Naive thymus-derived CD4-positive, alpha-beta T cell (primary cell): ENCODE measurements around the gene ALDH3B2. TPM values are rescaled to one million over a fixed set of nuclear protein-coding genes. Genes with fewer than 3 reads are reported as not detected.

Experiments
- ATAC-seq: fragments of 150-1000 bp; cut with Tn5 transposase; 2 replicates; pipeline ENCODE4 v1.10.0; 2021; ENCODE audit warnings: mild to moderate bottlenecking, moderate library complexity
- CTCF ChIA-PET: fragments of 350-600 bp; sonication (Branson Sonifier 250); formaldehyde crosslinking; loops from one replicate; lab custom pipeline; 2021; ENCODE audit warnings: antibody characterized with exemption; lab: Charles Lee
- POLR2A ChIA-PET: fragments of 350-600 bp; sonication (Branson Sonifier 250); formaldehyde crosslinking; loops from one replicate; lab custom pipeline; 2021; ENCODE audit warnings: antibody characterized with exemption, inconsistent platforms; lab: Charles Lee
- DNase-seq, 9 donors: peaks; one replicate each; pipeline versions ENCODE4 v3.0.0 to v3.0.0-alpha.2; 2020 to 2022; ENCODE audit warnings: mixed read lengths in 1 of 9
- H3K27ac ChIP-seq: one replicate; pipeline ENCODE4 v1.7.0; 2013; ENCODE audit warnings: mild to moderate bottlenecking, low read depth, low read length, moderate library complexity
- H3K27me3 ChIP-seq, 2 donors: one replicate each; pipeline ENCODE4 v1.7.0; 2013; ENCODE audit warnings: low read length in 2 of 2, mild to moderate bottlenecking in 2 of 2, moderate library complexity in 2 of 2; ENCODE audit not compliant: control insufficient read depth in 2 of 2, insufficient read depth in 2 of 2
- H3K36me3 ChIP-seq, 3 experiments: 1 replicate in 2 of 3; 2 replicates in 1 of 3; pipeline ENCODE4 v1.7.0; 2013; ENCODE audit warnings: low read length in 3 of 3, mild to moderate bottlenecking in 3 of 3, moderate library complexity in 1 of 3; ENCODE audit not compliant: insufficient read depth in 3 of 3, control insufficient read depth in 2 of 3
- H3K4me1 ChIP-seq, 2 donors: one replicate each; pipeline ENCODE4 v1.7.0; 2013; ENCODE audit warnings: low read length in 2 of 2, mild to moderate bottlenecking in 2 of 2, moderate library complexity in 1 of 2; ENCODE audit not compliant: control insufficient read depth in 2 of 2, insufficient read depth in 2 of 2
- H3K4me3 ChIP-seq: 2 replicates; pipeline ENCODE4 v1.7.0; 2013; ENCODE audit warnings: mild to moderate bottlenecking, low read length
- H3K9me3 ChIP-seq, 3 experiments: 1 replicate in 2 of 3; 2 replicates in 1 of 3; pipeline ENCODE4 v1.7.0; 2013; ENCODE audit warnings: low read length in 3 of 3; ENCODE audit not compliant: control insufficient read depth in 2 of 3
- H3K27ac Mint-ChIP-seq, 9 donors: one replicate each; pipeline ENCODE4 v1.8.0; 2020 to 2022; ENCODE audit warnings: mixed read lengths in 9 of 9, mild to moderate bottlenecking in 8 of 9, moderate library complexity in 5 of 9, inconsistent platforms in 2 of 9
- H3K27me3 Mint-ChIP-seq, 5 donors: one replicate each; pipeline ENCODE4 v1.8.0; 2021 to 2022; ENCODE audit warnings: mixed read lengths in 5 of 5, mild to moderate bottlenecking in 1 of 5
- H3K36me3 Mint-ChIP-seq, 5 donors: one replicate each; pipeline ENCODE4 v1.8.0; 2020 to 2022; ENCODE audit warnings: mixed read lengths in 5 of 5, mild to moderate bottlenecking in 3 of 5, inconsistent platforms in 1 of 5
- H3K4me1 Mint-ChIP-seq, 7 donors: one replicate each; pipeline ENCODE4 v1.8.0; 2020 to 2022; ENCODE audit warnings: mixed read lengths in 7 of 7, mild to moderate bottlenecking in 3 of 7, inconsistent platforms in 1 of 7
- H3K4me3 Mint-ChIP-seq, 10 donors: one replicate each; pipeline ENCODE4 v1.8.0; 2020 to 2022; ENCODE audit warnings: mild to moderate bottlenecking in 10 of 10, mixed read lengths in 10 of 10, moderate library complexity in 6 of 10, inconsistent platforms in 2 of 10
- H3K9me3 Mint-ChIP-seq, 11 donors: one replicate each; pipeline ENCODE4 v1.8.0; 2020 to 2022; ENCODE audit warnings: mixed read lengths in 11 of 11, mild to moderate bottlenecking in 4 of 11, inconsistent platforms in 1 of 11, moderate library complexity in 1 of 11
- intact Hi-C, 2 donors: fragments of 100-400 bp; cut with micrococcal nuclease; formaldehyde crosslinking; loops; one replicate each; pipeline ENCODE4 v1.15.1; 2023
- polyA plus RNA-seq, 2 donors: library from polyadenylated mRNA; unstranded; fragments of 300-500 nt; fragmentation: Illumina TruSeq; gene quantifications; one replicate each; pipeline ENCODE4 v1.2.3, GENCODE V29; 2021
- total RNA-seq, 6 experiments: library from RNA in 5 of 6; stranded (reverse) in 5 of 6; gene quantifications; 1 replicate in 5 of 6; 2 replicates in 1 of 6; pipeline ENCODE4 v1.2.3 and lab custom pipeline; 2021 to 2026

Gene ALDH3B2
- total and polyA plus RNA-seq, 7 experiments from 2014 or later = not detected

DNA sequence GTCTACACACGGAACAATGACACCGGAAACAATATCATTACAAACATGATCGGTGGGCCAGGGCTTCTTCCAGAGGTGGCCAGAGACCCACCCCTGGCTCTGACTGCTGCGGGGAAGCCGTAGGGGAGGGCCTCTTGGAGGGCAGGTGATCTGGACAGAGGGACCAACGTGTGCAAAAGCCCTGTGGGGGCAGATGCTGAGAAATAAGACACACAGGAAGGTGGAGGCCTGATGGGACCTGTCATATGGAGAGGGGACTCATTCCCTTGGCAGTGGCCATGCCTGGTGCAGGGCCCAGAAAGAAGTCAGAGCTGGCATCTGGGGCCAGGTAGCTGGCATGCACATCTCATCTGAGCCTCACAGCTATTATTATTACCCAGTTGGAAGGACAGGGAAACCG, 1.1 kb downstream of the ALDH3B2 start:
- CTCF ChIA-PET = no interaction called here

DNA sequence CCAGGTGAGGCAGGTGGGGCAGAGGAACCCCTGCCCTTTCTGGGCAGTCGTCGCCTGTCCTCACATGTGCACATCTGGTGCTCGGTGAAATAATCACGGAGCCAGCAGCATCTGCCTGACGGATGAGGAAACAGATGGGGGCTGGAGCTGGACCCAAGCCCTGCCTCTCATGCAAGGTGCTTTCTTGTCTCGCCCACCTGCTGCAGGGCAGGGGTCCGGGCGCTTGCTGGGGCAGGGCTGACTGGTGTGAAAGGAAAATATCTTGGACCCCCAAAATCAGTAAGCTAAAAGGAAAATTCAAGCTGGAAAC, 3.3 kb downstream of the ALDH3B2 start:
- Mint-ChIP-seq H3K4me1 (no peaks in the 10 kb centered on the region), H3K27me3 (no peaks in the 10 kb centered on the region), H3K4me3 (no peak overlapping the region), H3K9me3 (peaks cover 0 to under 1% (median 0%) of the 10 kb centered on the region in 11 donors), H3K27ac (no peak overlapping the region), H3K36me3 (no peaks in the 10 kb centered on the region)
- CTCF ChIA-PET = no interaction called here
- no peak overlapping the region for H3K27ac ChIP-seq
- no peaks in the 10 kb centered on the region for H3K27me3 ChIP-seq
- no peaks in the 10 kb centered on the region for H3K9me3 ChIP-seq
- intact Hi-C loops = no loop called here
- ATAC-seq = no peak
- H3K36me3 ChIP-seq = no peaks in the 10 kb centered on the region
- POLR2A ChIA-PET = interaction anchor here (0.7 kb wide), 1 partner anchor 10 kb away, joined by 3 read pairs; no protein-coding TSS in a partner anchor
- H3K4me3 ChIP-seq = no peak overlapping the region
- H3K4me1 ChIP-seq = no peaks in the 10 kb centered on the region
- DNase-seq = no peak

More for the DNA sequence above, 1.1 kb downstream of the ALDH3B2 start:
- Mint-ChIP-seq H3K9me3 (peaks cover 0 to 3% (median 0%) of the 10 kb centered on the region in 11 donors), H3K27me3 (peaks cover 0 to 14% (median 0%) of the 10 kb centered on the region in 5 donors), H3K4me1 (no peaks in the 10 kb centered on the region), H3K27ac (no peak overlapping the region), H3K36me3 (no peaks in the 10 kb centered on the region), H3K4me3 (no peak overlapping the region)
- ATAC-seq (no peak), DNase-seq (no peak)
- Histone ChIP-seq H3K4me3 (no peak overlapping the region), H3K36me3 (no peaks in the 10 kb centered on the region), H3K9me3 (no peaks in the 10 kb centered on the region), H3K27me3 (no peaks in the 10 kb centered on the region), H3K27ac (no peak overlapping the region), H3K4me1 (no peaks in the 10 kb centered on the region)
- intact Hi-C loops = no loop called here
- POLR2A ChIA-PET = no interaction called here

DNA sequence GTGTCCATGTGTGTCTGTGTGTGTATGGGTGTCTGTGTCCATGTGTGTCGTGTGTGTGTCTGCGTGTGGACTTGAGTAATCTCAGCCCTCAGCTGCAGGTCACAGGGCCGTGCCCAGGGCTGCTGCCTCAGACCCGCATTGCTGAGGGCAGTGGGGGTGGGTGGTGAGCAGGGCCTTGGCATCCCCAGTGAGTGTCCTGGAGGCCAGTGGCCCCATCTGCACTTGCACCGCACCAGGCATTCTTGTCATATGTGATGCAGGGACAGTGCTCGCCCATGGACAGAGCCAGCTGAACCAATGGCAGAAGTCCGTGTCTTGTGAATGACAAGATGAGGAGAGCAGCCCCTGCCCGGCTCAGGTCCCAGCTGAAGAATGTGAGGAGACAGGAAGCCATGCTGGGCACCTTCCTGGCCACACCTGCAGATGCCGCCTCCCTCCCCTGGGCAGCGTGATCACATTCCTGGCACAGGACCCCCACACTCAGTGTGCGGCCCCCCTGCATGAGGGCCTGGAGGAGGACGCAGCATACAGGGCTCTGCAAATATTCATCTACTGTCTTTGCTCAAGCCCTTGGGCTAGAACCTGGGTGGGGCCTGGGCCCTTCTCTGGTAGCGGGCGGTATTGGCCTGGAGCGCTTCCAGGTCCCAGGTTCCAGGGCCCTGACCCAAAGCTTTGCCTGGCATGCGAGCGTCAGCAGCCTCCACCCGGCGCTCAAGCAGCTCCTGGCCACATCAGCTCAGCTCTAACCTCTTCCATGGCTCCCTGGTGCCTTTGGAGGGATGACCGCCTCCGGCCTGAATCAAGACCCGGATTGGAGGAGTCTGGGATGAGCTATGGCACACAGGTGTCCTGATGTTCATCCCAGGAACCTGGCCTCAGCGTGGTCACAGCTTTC, 3.9 kb downstream of the ALDH3B2 start:
- Histone ChIP-seq H3K4me1 (no peaks in the 10 kb centered on the region), H3K27me3 (no peaks in the 10 kb centered on the region), H3K36me3 (no peaks in the 10 kb centered on the region), H3K9me3 (no peaks in the 10 kb centered on the region), H3K4me3 (no peak overlapping the region), H3K27ac (no peak overlapping the region)
- no peak for DNase-seq
- no peaks in the 10 kb centered on the region for H3K36me3 Mint-ChIP-seq
- ATAC-seq = no peak
- POLR2A ChIA-PET = interaction anchor here (0.6 kb wide), 1 partner anchor 702 kb away, joined by 3 read pairs; no protein-coding TSS in a partner anchor
- intact Hi-C loops = no loop called here
- H3K27ac Mint-ChIP-seq = no peak overlapping the region
- H3K4me1 Mint-ChIP-seq = no peaks in the 10 kb centered on the region
- no peaks in the 10 kb centered on the region for H3K9me3 Mint-ChIP-seq
- no peak overlapping the region for H3K4me3 Mint-ChIP-seq
- CTCF ChIA-PET = no interaction called here
- no peaks in the 10 kb centered on the region for H3K27me3 Mint-ChIP-seq

DNA sequence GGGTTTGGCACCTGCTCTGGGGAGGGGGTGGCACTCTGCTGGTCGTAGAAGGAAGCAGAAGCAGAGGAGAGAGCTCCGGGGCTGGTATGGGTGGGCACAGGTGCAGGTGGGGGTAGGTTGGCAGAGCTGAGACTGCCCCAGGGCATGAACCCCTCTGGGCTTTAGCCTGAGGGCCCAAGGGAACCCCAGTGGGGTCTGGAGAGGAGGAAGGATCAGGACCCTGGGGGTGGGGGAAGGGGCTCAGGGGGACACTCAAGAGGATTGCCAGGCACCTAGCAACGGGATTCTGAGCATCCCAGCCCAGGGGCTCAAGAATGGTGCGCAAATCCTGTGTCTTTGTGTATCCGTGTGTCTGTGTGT, 6.3 kb downstream of the ALDH3B2 start:
- H3K4me3 Mint-ChIP-seq = no peak overlapping the region
- H3K27ac Mint-ChIP-seq = no peak overlapping the region
- no peaks in the 10 kb centered on the region for H3K36me3 ChIP-seq
- H3K4me3 ChIP-seq = no peak overlapping the region
- no peak overlapping the region for H3K27ac ChIP-seq
- ChIA-PET CTCF (no interaction called here), POLR2A (no interaction called here)
- no peaks in the 10 kb centered on the region for H3K4me1 ChIP-seq
- DNase-seq (no peak), ATAC-seq (no peak)
- no peaks in the 10 kb centered on the region for H3K27me3 ChIP-seq
- H3K27me3 Mint-ChIP-seq = no peaks in the 10 kb centered on the region
- H3K9me3 ChIP-seq = no peaks in the 10 kb centered on the region
- H3K36me3 Mint-ChIP-seq = no peaks in the 10 kb centered on the region
- no peaks in the 10 kb centered on the region for H3K9me3 Mint-ChIP-seq
- intact Hi-C loops = no loop called here
- no peaks in the 10 kb centered on the region for H3K4me1 Mint-ChIP-seq

DNA sequence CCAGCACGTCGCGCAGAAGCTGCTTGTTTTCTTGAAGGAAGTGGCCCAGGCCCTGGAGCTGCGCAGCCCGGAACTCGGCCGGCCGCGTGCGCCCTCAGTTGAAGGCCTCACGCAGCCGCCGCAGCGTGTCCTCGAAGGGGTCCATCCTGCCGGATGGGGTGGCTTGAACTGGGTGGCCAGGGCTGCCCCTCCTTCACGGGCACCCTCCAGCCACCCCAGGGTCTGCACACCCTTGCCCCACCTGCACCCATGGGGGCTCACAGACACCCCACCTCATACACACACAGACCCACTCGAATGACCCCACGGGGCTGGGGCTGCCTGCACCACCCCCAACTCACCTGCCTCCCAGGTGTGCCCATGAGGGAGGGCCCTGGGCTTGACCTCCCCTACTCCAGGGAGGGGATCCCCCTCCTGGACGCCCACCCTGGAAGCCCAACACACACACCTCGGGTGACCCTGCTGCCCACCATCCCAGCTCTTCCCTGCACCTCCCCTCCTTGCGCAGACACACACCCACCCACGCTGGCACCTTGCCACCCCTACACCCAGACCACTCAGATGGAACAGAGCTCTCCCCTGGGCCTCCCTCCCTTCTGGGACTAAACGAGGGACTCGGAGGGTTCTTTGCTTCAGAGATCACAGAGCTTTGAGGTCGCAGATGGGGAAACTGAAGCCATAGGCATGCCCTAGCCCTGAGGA, 6.8 kb downstream of the ALDH3B2 start:
- Histone ChIP-seq H3K36me3 (no peaks in the 10 kb centered on the region), H3K9me3 (no peaks in the 10 kb centered on the region), H3K4me3 (no peak overlapping the region), H3K27ac (no peak overlapping the region), H3K27me3 (no peaks in the 10 kb centered on the region), H3K4me1 (no peaks in the 10 kb centered on the region)
- no peak overlapping the region for H3K4me3 Mint-ChIP-seq
- intact Hi-C loops = no loop called here
- CTCF ChIA-PET = no interaction called here
- POLR2A ChIA-PET = interaction anchor here (1.3 kb wide), 1 partner anchor 38 kb away, joined by 3 read pairs; the partner anchor contains the start of gene NUDT8
- H3K27ac Mint-ChIP-seq = no peak overlapping the region
- H3K9me3 Mint-ChIP-seq = no peaks in the 10 kb centered on the region
- ATAC-seq (no peak), DNase-seq (no peak)
- H3K4me1 Mint-ChIP-seq = no peaks in the 10 kb centered on the region
- H3K36me3 Mint-ChIP-seq = no peaks in the 10 kb centered on the region
- H3K27me3 Mint-ChIP-seq = no peaks in the 10 kb centered on the region

DNA sequence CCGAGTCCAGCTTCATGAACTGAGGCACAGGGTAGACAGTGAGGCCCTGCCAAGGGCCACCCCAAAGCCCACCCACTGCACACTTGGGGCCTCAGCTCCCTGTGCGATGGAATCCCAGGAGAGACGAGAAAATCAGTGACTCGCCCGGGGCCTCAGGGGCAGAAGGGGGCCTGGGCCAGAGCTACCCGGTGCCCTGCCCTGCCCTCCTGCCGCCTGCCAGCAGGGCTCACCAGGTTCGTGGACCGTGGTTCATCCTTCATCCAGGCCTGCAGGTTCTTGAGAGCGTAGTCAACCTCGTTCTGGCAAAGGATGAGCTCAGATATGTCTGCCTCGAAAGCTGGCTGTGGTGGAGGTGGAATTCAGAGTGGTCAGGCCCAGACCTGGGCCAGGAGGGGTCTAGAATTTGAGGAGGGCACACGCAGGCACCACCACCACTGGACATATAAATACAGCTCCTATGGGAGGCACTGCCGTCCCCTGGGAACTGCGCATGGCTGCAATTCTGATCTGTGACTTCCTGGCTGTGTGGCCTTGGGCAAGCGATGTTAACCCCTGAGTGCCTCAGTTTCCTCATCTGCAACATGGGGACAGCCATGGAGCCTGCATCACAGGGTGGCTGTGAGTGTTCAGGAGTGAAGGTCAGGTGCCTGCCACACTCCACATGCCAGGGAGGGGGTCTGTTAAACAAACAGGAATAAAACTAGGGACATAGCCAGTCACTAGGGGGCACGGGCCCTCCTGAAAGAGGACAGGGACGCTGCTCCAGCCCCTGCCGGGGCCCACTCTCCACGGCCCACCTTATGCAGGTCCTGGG, 7.5 kb downstream of the ALDH3B2 start:
- H3K4me1 Mint-ChIP-seq = no peaks in the 10 kb centered on the region
- POLR2A ChIA-PET = interaction anchor here (1.3 kb wide), 1 partner anchor 38 kb away, joined by 3 read pairs; the partner anchor contains the start of gene NUDT8
- no peak overlapping the region for H3K27ac Mint-ChIP-seq
- H3K27me3 ChIP-seq = no peaks in the 10 kb centered on the region
- H3K9me3 ChIP-seq = no peaks in the 10 kb centered on the region
- no peaks in the 10 kb centered on the region for H3K9me3 Mint-ChIP-seq
- H3K27me3 Mint-ChIP-seq = no peaks in the 10 kb centered on the region
- ATAC-seq (no peak), DNase-seq (no peak)
- intact Hi-C loops = no loop called here
- H3K36me3 Mint-ChIP-seq = no peaks in the 10 kb centered on the region
- no peak overlapping the region for H3K27ac ChIP-seq
- no peaks in the 10 kb centered on the region for H3K4me1 ChIP-seq
- CTCF ChIA-PET = no interaction called here
- H3K4me3 Mint-ChIP-seq = no peak overlapping the region
- no peaks in the 10 kb centered on the region for H3K36me3 ChIP-seq
- no peak overlapping the region for H3K4me3 ChIP-seq
